Measurements from ENCODE around the gene ADAP1.
"Not testable (repeated sequence)": the region's sequence is repeated elsewhere in the genome, so short reads cannot be mapped to it uniquely, and the experiment has no call there.

Gene ADAP1

GRCh38 chr7:875476-876076 is 78.9 kb downstream of the ADAP1 start:
- DNase-seq = peak; percentile 46

- peak; percentile 58 for DNase-seq
These were observed 79.4 kb downstream of the ADAP1 start for GRCh38 chr7:875051-875450.

GRCh38 chr7:874031-874749 is 80.3 kb downstream of the ADAP1 start:
- no peak for DNase-seq

- peak; percentile 72 for DNase-seq
These were observed 81.0 kb downstream of the ADAP1 start for GRCh38 chr7:873367-874002.

DNA sequence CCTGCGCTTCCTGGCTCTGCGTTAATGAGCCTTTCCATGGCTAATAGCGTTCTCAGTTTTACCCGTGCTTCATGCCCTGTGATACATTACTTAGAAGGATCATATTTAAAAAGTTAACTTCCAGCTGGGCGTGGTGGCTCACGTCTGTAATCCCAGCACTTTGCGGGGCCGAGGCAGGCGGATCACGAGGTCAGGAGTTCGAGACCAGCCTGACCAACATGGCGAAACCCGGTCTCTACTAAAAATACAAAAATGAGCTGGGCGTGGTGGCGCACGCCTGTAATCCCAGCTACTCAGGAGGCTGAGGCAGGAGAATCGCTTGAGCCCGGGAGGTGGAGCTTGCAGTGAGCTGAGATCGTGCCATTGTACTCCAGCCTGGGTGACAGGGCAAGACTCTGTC is 81.8 kb downstream of the ADAP1 start:
- not testable (repeated sequence) for DNase-seq

DNA sequence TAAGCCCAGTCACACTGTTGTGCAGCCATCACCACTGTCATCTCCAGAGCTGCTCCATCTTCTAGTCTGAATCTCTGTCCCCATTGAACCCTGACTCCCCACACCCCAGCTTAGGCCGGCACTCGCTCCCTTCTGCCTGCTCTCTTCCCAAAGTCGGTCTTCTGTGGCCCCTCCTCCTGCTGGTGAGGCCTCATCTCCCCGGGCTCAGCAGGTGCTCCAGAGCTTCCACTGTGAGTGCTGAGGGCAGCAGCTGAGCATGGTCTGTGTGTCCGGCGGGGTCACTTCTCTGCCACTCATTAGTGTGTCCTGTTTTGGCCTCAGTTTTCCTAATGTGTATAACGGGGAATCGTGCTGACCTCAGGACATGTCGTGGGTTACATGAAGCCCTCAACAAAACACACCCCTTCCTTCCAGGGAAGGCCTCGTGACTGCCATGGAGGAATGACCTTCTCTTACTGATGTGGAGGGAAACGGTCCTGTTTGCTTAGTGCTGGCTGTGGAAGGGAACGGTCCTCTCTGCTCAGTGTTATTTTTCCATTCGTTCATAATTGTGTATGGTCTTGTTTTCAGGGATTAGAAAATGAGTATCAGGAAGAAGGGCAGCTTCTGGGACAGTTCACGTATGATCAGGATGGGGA is 82.5 kb downstream of the ADAP1 start:
- no peak for DNase-seq

GRCh38 chr7:869348-869747 is 85.1 kb downstream of the ADAP1 start:
- no peak for DNase-seq

- no peak for DNase-seq
These were observed 86.3 kb downstream of the ADAP1 start for GRCh38 chr7:868189-868486.

- peak; percentile 26 for DNase-seq
These were observed 86.9 kb downstream of the ADAP1 start for GRCh38 chr7:867406-868188.

DNA sequence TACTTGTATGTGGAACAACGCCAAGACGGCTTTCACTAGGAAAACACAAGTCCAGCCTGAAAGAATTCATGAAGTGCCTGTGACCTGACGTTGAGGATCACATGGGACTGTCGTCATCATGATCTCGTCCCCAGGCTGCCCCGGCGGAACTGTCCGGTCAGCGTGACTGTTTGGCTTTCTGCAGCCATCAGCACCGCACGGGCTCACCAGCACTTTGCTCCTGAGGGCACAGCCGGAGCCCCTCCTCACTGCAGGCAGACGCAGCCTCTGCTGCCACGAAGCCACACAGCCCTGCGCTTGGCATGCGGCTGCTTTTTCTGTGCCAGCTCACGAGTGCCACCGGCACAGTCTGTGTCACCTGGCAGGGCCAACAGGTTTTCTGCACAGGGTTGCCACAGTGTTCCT is 87.5 kb downstream of the ADAP1 start:
- DNase-seq = no peak

DNA sequence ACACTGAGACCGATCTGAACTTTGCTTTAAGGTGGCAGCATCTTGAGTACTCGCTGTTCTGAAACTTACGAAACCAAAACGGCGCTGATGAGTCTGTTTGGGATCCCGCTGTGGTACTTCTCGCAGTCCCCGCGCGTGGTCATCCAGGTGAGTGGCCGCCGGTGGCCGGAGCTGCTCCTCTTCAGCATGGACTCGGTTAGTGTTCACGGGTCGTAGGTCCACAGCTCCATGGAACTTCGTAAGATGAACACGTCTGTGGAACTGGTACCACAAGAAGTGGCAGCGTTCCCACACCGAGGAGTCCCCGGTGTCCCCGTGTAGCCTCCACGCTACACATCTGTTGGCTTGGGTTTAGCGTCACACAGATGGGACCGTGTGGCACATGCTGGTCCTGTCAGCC is 88.6 kb downstream of the ADAP1 start:
- no peak for DNase-seq

- no peak for DNase-seq
These were observed 91.4 kb downstream of the ADAP1 start for GRCh38 chr7:863106-863505.

GRCh38 chr7:862157-862556 is 92.3 kb downstream of the ADAP1 start:
- no peak for DNase-seq

GRCh38 chr7:861222-861621 is 93.3 kb downstream of the ADAP1 start:
- no peak for DNase-seq

GRCh38 chr7:860149-860548 is 94.3 kb downstream of the ADAP1 start:
- no peak for DNase-seq

GRCh38 chr7:859359-860030 is 95.0 kb downstream of the ADAP1 start:
- no peak for DNase-seq

GRCh38 chr7:857661-858060 is 96.8 kb downstream of the ADAP1 start:
- DNase-seq = no peak

GRCh38 chr7:856444-857095 is 97.9 kb downstream of the ADAP1 start:
- DNase-seq = no peak

DNA sequence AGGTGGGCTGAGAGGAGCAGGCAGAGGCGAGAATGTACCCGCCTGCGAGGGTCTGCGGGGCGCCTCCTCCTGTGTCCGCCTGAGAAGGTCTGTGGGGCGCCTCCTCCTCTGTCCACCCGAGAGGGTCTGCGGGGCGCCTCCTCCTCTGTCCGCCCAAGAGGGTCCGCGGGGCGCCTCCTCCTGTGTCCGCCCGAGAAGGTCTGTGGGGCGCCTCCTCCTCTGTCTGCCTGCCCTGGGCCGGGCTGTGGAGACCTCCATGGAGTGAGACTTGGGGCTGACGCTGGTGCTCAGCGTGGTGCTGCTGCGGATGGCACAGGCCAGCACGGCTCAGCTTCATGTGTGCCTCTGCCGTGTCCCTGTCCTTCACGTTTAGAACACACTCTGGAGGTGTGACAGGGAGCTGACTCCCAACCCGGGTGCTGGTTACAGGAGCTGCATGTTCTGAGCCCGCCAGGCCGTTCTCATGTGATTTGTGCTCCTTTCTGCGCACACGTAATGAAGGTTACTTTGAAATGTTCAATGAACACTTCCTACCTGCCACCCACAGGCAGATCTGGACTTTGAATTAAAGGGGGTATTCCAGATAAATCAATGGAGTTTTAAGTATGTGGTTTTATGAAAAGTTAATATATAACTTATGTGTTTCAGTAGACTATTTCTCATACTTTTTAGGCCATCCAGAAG is 98.7 kb downstream of the ADAP1 start:
- DNase-seq = no peak

DNA sequence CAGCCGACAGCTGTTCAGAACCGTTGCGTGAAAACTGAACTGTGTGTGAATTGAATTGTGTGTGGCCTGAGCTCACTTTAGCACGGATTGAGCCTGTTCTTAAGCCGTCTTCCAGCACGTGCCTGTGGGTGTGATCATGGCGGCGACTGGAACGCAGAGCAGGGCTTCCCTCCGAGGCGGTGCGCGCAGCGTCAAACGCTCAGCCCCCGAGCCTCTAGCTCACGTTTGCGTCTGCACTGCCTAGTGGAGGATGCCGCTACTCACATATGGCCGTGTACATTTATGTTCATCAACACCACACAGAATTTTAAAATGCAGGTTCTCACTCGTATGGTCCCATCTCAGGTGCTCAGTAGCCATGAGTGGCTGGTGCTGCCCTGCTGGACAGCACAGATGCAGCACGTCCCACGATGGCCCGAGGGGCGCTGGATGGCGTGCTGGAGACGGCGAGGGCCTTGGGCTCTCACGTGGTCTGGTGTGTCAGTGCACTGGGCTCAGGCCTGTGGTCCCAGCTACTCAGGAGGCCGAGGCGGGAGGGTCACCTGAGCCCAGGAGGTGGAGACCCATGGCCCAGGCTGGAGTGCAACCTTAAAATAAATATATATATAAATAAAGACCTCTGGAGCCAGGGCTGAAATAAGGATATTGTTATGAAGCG is 100.2 kb downstream of the ADAP1 start:
- no peak for DNase-seq
